ENCODE measurements around the gene C1QL4. TPM values are rescaled to one million over a fixed set of nuclear protein-coding genes. Genes with fewer than 3 reads are reported as not detected.

C1QL4 gene
- total and polyA plus RNA-seq, 9 of the 15 experiments (the other 6 are each of a cell fraction or from before 2014, with no cell fraction given): 0.08 to 2.1 (median 0.31) TPM

DNA sequence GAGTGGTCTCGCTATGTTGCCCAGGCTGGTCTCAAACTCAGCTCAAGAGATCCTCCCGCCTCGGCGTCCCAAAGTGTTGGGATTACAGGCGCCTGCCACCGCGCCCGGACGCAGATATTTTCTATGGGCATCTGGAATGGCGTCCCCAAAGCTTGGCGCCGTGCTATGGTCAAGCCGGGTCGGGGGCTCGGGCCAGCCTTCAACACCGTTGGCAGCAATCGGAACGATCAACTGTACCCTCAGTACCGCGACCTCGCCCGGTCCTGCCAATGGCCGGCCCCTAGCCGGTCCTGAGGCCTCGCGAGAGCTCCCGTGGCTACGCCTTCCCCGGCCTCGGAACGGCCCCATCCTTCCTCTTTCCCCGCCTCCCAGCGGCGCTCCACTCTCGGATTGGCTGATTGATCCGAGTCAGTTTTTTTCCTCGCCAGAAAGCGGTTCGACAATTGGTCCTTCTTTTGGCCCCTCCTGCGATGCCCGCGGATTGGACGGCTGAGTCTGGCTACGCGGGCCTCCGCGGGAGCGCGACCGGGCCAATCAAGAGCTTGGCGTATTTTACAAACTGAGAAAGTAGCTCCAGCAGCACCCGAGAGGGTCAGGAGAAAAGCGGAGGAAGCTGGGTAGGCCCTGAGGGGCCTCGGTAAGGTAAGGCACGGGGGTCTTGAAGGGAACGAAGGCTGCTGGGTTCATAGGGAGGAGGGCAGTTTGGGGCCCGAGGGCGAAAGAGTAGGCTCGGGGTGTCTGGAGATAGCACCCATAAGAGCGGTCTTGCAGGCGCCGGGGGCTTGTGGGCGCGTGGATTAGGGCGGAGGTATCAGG lies 14.1 kb downstream of the C1QL4 start, which contains the start of gene TROAP (continued):
- TF ChIP-seq PHB (CRISPR knock-in tag; IDR thresholded peaks at IDR 0.05) (no peak), ZNF76 (CRISPR knock-in tag; IDR thresholded peaks at IDR 0.05; ENCODE audit: borderline replicate concordance) (0 out of 2 replicates have a peak, but pooled peaks have one; percentile 14), HMG20B (CRISPR knock-in tag; IDR thresholded peaks at IDR 0.05) (no peak), HOXB6 (CRISPR knock-in tag; IDR thresholded peaks at IDR 0.05; ENCODE audit: borderline replicate concordance) (no peak), NCOR1 (IDR thresholded peaks at IDR 0.05) (no peak), KDM5B (IDR thresholded peaks at IDR 0.05; ENCODE audit: insufficient replicate concordance, low read depth, low read length) (peak; percentile 65), RBM39 (optimal IDR thresholded peaks at IDR 0.05; ENCODE audit: low read depth, low read length) (no peak), ATF7 (IDR thresholded peaks at IDR 0.05) (peak; percentile 48; the same call in 1 of the 2 replicates), SUPT5H (IDR thresholded peaks at IDR 0.05) (peak; percentile 92), FOXM1 (IDR thresholded peaks at IDR 0.05; ENCODE audit: low read depth) (peak; percentile 99), FOXM1 (CRISPR knock-in tag; IDR thresholded peaks at IDR 0.05; ENCODE audit: low read depth) (peak; percentile 99), ZBTB1 (CRISPR knock-in tag; IDR thresholded peaks at IDR 0.05; ENCODE audit: borderline replicate concordance, low read depth) (no peak), PML (IDR thresholded peaks at IDR 0.05; ENCODE audit: low read length) (peak; percentile 80; the same call in 1 of the 2 replicates), ZNF274 (IDR thresholded peaks at IDR 0.05; ENCODE audit: borderline replicate concordance, low read depth, low read length) (no peak), C11orf30 (IDR thresholded peaks at IDR 0.05; ENCODE audit: low read depth) (peak; percentile 88), DPF2 (IDR thresholded peaks at IDR 0.05) (0 out of 2 replicates have a peak, but pooled peaks have one; percentile 14), ASH1L (IDR thresholded peaks at IDR 0.05; ENCODE audit: borderline replicate concordance, low read depth, partially characterized antibody) (peak; percentile 85), FOS (IDR thresholded peaks at IDR 0.05; ENCODE audit: extremely low read depth, insufficient read length) (peak; percentile 88), NKRF (IDR thresholded peaks at IDR 0.05; ENCODE audit: borderline replicate concordance) (peak; percentile 96), FOSL1 (tag; conservative IDR thresholded peaks at IDR 0.05) (no peak)
- TF ChIP-seq, protein P1, sequence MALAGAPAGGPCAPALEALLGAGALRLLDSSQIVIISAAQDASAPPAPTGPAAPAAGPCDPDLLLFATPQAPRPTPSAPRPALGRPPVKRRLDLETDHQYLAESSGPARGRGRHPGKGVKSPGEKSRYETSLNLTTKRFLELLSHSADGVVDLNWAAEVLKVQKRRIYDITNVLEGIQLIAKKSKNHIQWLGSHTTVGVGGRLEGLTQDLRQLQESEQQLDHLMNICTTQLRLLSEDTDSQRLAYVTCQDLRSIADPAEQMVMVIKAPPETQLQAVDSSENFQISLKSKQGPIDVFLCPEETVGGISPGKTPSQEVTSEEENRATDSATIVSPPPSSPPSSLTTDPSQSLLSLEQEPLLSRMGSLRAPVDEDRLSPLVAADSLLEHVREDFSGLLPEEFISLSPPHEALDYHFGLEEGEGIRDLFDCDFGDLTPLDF (CRISPR knock-in tag; IDR thresholded peaks at IDR 0.05): peak; percentile 61; the same call in 1 of the 2 replicates
- TF ChIP-seq, protein P2, sequence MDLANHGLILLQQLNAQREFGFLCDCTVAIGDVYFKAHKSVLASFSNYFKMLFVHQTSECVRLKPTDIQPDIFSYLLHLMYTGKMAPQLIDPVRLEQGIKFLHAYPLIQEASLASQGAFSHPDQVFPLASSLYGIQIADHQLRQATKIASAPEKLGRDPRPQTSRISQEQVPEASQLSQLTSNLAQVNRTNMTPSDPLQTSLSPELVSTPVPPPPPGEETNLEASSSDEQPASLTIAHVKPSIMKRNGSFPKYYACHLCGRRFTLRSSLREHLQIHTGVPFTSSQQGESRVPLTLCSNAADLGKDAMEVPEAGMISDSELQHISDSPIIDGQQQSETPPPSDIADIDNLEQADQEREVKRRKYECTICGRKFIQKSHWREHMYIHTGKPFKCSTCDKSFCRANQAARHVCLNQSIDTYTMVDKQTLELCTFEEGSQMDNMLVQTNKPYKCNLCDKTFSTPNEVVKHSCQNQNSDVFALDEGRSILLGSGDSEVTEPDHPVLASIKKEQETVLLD (IDR thresholded peaks at IDR 0.05): no peak
- TF ChIP-seq, protein P3, sequence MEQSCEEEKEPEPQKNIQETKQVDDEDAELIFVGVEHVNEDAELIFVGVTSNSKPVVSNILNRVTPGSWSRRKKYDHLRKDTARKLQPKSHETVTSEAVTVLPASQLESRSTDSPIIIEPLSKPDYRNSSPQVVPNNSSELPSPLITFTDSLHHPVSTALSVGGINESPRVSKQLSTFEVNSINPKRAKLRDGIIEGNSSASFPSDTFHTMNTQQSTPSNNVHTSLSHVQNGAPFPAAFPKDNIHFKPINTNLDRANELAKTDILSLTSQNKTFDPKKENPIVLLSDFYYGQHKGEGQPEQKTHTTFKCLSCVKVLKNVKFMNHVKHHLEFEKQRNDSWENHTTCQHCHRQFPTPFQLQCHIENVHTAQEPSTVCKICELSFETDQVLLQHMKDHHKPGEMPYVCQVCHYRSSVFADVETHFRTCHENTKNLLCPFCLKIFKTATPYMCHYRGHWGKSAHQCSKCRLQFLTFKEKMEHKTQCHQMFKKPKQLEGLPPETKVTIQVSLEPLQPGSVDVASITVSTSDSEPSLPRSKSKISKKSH (CRISPR knock-in tag; IDR thresholded peaks at IDR 0.05): no peak

Data from K562 (cell line).